H1 (cell line): Measurements from ENCODE around the gene MYORG. TPM values are rescaled to one million over a fixed set of nuclear protein-coding genes. Genes with fewer than 3 reads are reported as not detected.

Experiments used
- CTCF ChIA-PET: fragments of 300-600 bp; sonication (Branson Sonifier 250); formaldehyde crosslinking; loops from one replicate; lab custom pipeline; 2021; ENCODE audit not compliant: partially characterized antibody; lab: Charles Lee
- POLR2A ChIA-PET: fragments of 300-600 bp; sonication (Branson Sonifier 250); formaldehyde crosslinking; loops from one replicate; lab custom pipeline; 2021; ENCODE audit warnings: inconsistent platforms; ENCODE audit not compliant: partially characterized antibody; lab: Charles Lee
- DNase-seq, 2 experiments: peaks; one replicate each; pipeline versions ENCODE4 v3.0.0 to v3.0.0-alpha.2; 2010 to 2022; ENCODE audit warnings: low spot score in 2 of 2, low read depth in 1 of 2, mixed read lengths in 1 of 2
- FAIRE-seq: peaks from 2 replicates; lab custom pipeline; 2011; peaks lifted over from hg19 to GRCh38; lab: Jason Lieb, UNC
- H2AFZ ChIP-seq: 2 replicates; pipeline ENCODE4 v1.8.1; 2012; ENCODE audit warnings: low read length, inconsistent platforms
- H2AK5ac ChIP-seq: 2 replicates; pipeline ENCODE4 v1.6.1; 2013; ENCODE audit warnings: low read depth, low read length
- H2BK120ac ChIP-seq: replicated peaks from 2 replicates; pipeline ENCODE3; 2013; ENCODE audit warnings: low read depth, low read length, inconsistent platforms
- H2BK12ac ChIP-seq: 2 replicates; pipeline ENCODE4 v1.6.1; 2013; ENCODE audit warnings: low read depth, low read length
- H2BK15ac ChIP-seq: 2 replicates; pipeline ENCODE4 v1.6.1; 2013; ENCODE audit warnings: low read length
- H2BK20ac ChIP-seq: 2 replicates; pipeline ENCODE4 v1.6.1; 2013; ENCODE audit warnings: low read length
- H2BK5ac ChIP-seq: 2 replicates; pipeline ENCODE4 v1.6.1; 2013; ENCODE audit warnings: low read depth, low read length
- H3K14ac ChIP-seq: 2 replicates; pipeline ENCODE4 v1.6.1; 2013; ENCODE audit warnings: inconsistent platforms; ENCODE audit not compliant: insufficient read length
- H3K18ac ChIP-seq: 2 replicates; pipeline ENCODE4 v1.6.1; 2013; ENCODE audit warnings: low read length; ENCODE audit errors: extremely low read depth
- H3K23ac ChIP-seq: 2 replicates; pipeline ENCODE4 v1.6.1; 2013; ENCODE audit warnings: inconsistent platforms; ENCODE audit not compliant: insufficient read length
- H3K23me2 ChIP-seq: 2 replicates; pipeline ENCODE4 v1.6.1; 2013; ENCODE audit warnings: low read depth, low read length
- H3K27ac ChIP-seq: 2 replicates; pipeline ENCODE4 v1.6.1; 2011; ENCODE audit warnings: low read depth, low read length, inconsistent platforms
- H3K27me3 ChIP-seq, 4 experiments: replicated peaks in 1 of 4; 1 replicate in 1 of 4; 2 replicates in 3 of 4; pipeline versions ENCODE4 v1.6.1 to v1.8.1; 2011 to 2013; ENCODE audit warnings: low read length in 3 of 4, mild to moderate bottlenecking in 3 of 4, inconsistent platforms in 2 of 4, mixed read lengths in 2 of 4, moderate library complexity in 1 of 4; ENCODE audit not compliant: control insufficient read depth in 3 of 4, insufficient read depth in 3 of 4; ENCODE audit errors: extremely low read depth in 1 of 4
- H3K36me3 ChIP-seq, 4 experiments: 2 replicates each; pipeline versions ENCODE4 v1.6.1 to v1.8.1; 2011 to 2013; ENCODE audit warnings: mild to moderate bottlenecking in 4 of 4, low read length in 3 of 4, moderate library complexity in 2 of 4, control low read depth in 1 of 4, inconsistent platforms in 1 of 4; ENCODE audit not compliant: insufficient read depth in 4 of 4, control insufficient read depth in 2 of 4
- H3K4ac ChIP-seq: replicated peaks from 2 replicates; pipeline ENCODE3; 2013; ENCODE audit warnings: low read length, low read depth, mixed read lengths, inconsistent platforms; ENCODE audit not compliant: insufficient read length
- H3K4me1 ChIP-seq, 4 experiments: replicated peaks in 1 of 4; 1 replicate in 1 of 4; 2 replicates in 3 of 4; pipeline versions ENCODE4 v1.6.1 to v1.8.1; 2011 to 2013; ENCODE audit warnings: low read length in 3 of 4, inconsistent platforms in 2 of 4, mixed read lengths in 1 of 4; ENCODE audit not compliant: insufficient read depth in 4 of 4, control insufficient read depth in 3 of 4
- H3K4me2 ChIP-seq, 2 experiments: 2 replicates each; pipeline versions ENCODE4 v1.6.1 to v1.8.1; 2011 to 2013; ENCODE audit warnings: low read depth in 2 of 2, low read length in 2 of 2, control low read depth in 1 of 2, inconsistent platforms in 1 of 2, mild to moderate bottlenecking in 1 of 2; ENCODE audit not compliant: insufficient read depth in 1 of 2
- H3K4me3 ChIP-seq, 4 experiments: fragments of 200-600, 300-600 bp in 1 of 4; sonication (generic), shearing (Covaris generic), sonication (Bioruptor Twin) in 1 of 4; 2 replicates each; pipeline versions ENCODE4 v1.5.1 to v1.8.1; 2011 to 2016; ENCODE audit warnings: low read length in 4 of 4, low read depth in 3 of 4, control low read depth in 2 of 4, inconsistent platforms in 2 of 4, mild to moderate bottlenecking in 2 of 4, mixed read lengths in 1 of 4, moderate library complexity in 1 of 4; ENCODE audit not compliant: insufficient read depth in 2 of 4; ENCODE audit errors: extremely low read depth in 1 of 4
- H3K56ac ChIP-seq: replicated peaks from 2 replicates; pipeline ENCODE3; 2013; ENCODE audit warnings: low read depth, mild to moderate bottlenecking, mixed read lengths, low read length, inconsistent platforms; ENCODE audit not compliant: insufficient read length
- H3K79me1 ChIP-seq: 2 replicates; pipeline ENCODE4 v1.6.1; 2013; ENCODE audit warnings: low read depth, low read length, control low read depth
- H3K79me2 ChIP-seq, 2 experiments: 2 replicates each; pipeline versions ENCODE4 v1.6.1 to v1.8.1; 2012 to 2013; ENCODE audit warnings: low read length in 2 of 2, mild to moderate bottlenecking in 2 of 2, inconsistent platforms in 1 of 2; ENCODE audit not compliant: insufficient read depth in 2 of 2, control insufficient read depth in 1 of 2
- H3K9ac ChIP-seq, 4 experiments: replicated peaks in 1 of 4; 1 replicate in 1 of 4; 2 replicates in 3 of 4; pipeline versions ENCODE4 v1.6.1 to v1.8.1; 2011 to 2013; ENCODE audit warnings: low read depth in 3 of 4, low read length in 3 of 4, control low read depth in 2 of 4, mild to moderate bottlenecking in 2 of 4, moderate library complexity in 2 of 4, inconsistent platforms in 1 of 4; ENCODE audit errors: extremely low read depth in 1 of 4
- H3K9me3 ChIP-seq, 2 experiments: 2 replicates each; pipeline versions ENCODE4 v1.6.1 to v1.8.1; 2012 to 2013; ENCODE audit warnings: mild to moderate bottlenecking in 2 of 2, moderate library complexity in 2 of 2, control low read depth in 1 of 2, inconsistent platforms in 1 of 2, low read depth in 1 of 2, low read length in 1 of 2, mixed read lengths in 1 of 2; ENCODE audit not compliant: insufficient read depth in 2 of 2
- H4K20me1 ChIP-seq, 2 experiments: replicated peaks in 1 of 2; 2 replicates each; pipeline versions ENCODE3 to v1.8.1; 2011 to 2013; ENCODE audit warnings: inconsistent platforms in 2 of 2, low read length in 2 of 2, mild to moderate bottlenecking in 1 of 2; ENCODE audit not compliant: insufficient read depth in 2 of 2, control insufficient read depth in 1 of 2
- H4K5ac ChIP-seq: 2 replicates; pipeline ENCODE4 v1.6.1; 2013; ENCODE audit warnings: low read length, low read depth, mixed read lengths, inconsistent platforms; ENCODE audit not compliant: insufficient read length
- H4K8ac ChIP-seq: 2 replicates; pipeline ENCODE4 v1.8.0; 2013; ENCODE audit warnings: mild to moderate bottlenecking, moderate library complexity, low read length, inconsistent platforms; ENCODE audit not compliant: insufficient read depth; ENCODE audit errors: extremely low read depth
- H4K91ac ChIP-seq: replicated peaks from 2 replicates; pipeline ENCODE3; 2013; ENCODE audit warnings: low read length, mixed read lengths, inconsistent platforms; ENCODE audit not compliant: insufficient read length
- CEBPB ChIP-seq: IDR thresholded peaks from 2 replicates; pipeline ENCODE4 v1.6.1; 2012; ENCODE audit warnings: low read depth, low read length
- EGR1 ChIP-seq: IDR thresholded peaks from 2 replicates; pipeline ENCODE4 v1.6.1; 2011; ENCODE audit warnings: low read depth, low read length, borderline replicate concordance
- JUN ChIP-seq: IDR thresholded peaks from 2 replicates; pipeline ENCODE4 v1.6.1; 2011; ENCODE audit warnings: low read depth, mild to moderate bottlenecking, improper control_type of control experiment, low read length
- WGBS, 2 experiments: shearing (Covaris generic) in 1 of 2; methylation state at CpG; one replicate each; pipeline versions ENCODE4 v1.1.6 to v1.1.7; 2013 to 2015; ENCODE audit warnings: low lambda C conversion rate in 2 of 2, mixed read lengths in 2 of 2, inconsistent platforms in 1 of 2, low coverage in 1 of 2, missing lambda C conversion rate in 1 of 2; ENCODE audit not compliant: insufficient replicate concordance in 2 of 2, insufficient coverage in 1 of 2, insufficient read length in 1 of 2; ENCODE audit errors: extremely low coverage in 1 of 2, missing lambda C conversion rate in 1 of 2; 5-methylcytosine and 5-hydroxymethylcytosine counted together
- polyA plus RNA-seq, 7 experiments: library from polyadenylated mRNA; depleted of rRNA in 3 of 7; stranded (reverse) in 5 of 7; unstranded in 2 of 7; fragments of >200 nt in 5 of 7; fragments of 200-250 nt in 2 of 7; gene quantifications; 1 replicate in 5 of 7; 2 replicates in 1 of 7; 4 replicates in 1 of 7; pipeline versions ENCODE4 v1.2.1 to v1.2.3, GENCODE V29; 2011 to 2013; ENCODE audit warnings: missing spikeins in 2 of 7, mixed read lengths in 2 of 7
- total RNA-seq: library from RNA; stranded (reverse); fragmentation: NEBNext Ultra II Directional; extraction: Animal tissue kit (Norgen Biotek cat#: 25700); gene quantifications from 2 replicates; pipeline ENCODE4 v1.2.1, GENCODE V29; 2021

Gene MYORG
- total and polyA plus RNA-seq, 2 of the 8 experiments (the other 6 are each of a cell fraction or from before 2014, with no cell fraction given), result 1.2 to 5.9 TPM

- Histone ChIP-seq H3K14ac (no peak overlapping the region), H3K4me1 (peaks cover 2 to 10% (median 9%) of the 10 kb centered on the region in 4 experiments; a peak in 5 of 7 replicates), H2AK5ac (no peak overlapping the region), H2BK5ac (no peak overlapping the region), H3K79me2 (no peaks in the 10 kb centered on the region), H3K18ac (no peak overlapping the region), H3K56ac (no peak overlapping the region), H3K9me3 (no peaks in the 10 kb centered on the region), H3K9ac (peak overlapping the region in 2 of 4 experiments; percentile 6 to 10; a peak in 1 of 7 replicates), H3K27me3 (no peaks in the 10 kb centered on the region), H3K4me3 (no peak overlapping the region), H3K27ac (no peak overlapping the region), H3K23me2 (peaks cover 2% of the 10 kb centered on the region; the same call in 1 of the 2 replicates), H4K20me1 (peaks cover 0 to 2% of the 10 kb centered on the region in 2 experiments), H3K4me2 (peak overlapping the region in 1 of 2 experiments; percentile 8; a peak in 1 of 4 replicates), H2BK120ac (no peak overlapping the region), H2BK12ac (no peak overlapping the region), H3K23ac (no peak overlapping the region), H3K4ac (no peak overlapping the region), H2BK20ac (no peak overlapping the region), H3K36me3 (peaks cover 0 to 7% (median 2%) of the 10 kb centered on the region in 4 experiments; a peak in 2 of 8 replicates), H2AFZ (no peak overlapping the region), H2BK15ac (peak overlapping the region; percentile 14; the same call in 1 of the 2 replicates), H4K5ac (no peak overlapping the region), H4K8ac (no peak overlapping the region), H3K79me1 (no peaks in the 10 kb centered on the region; the same call in 1 of the 2 replicates), H4K91ac (no peak overlapping the region)
- 92% methylated on average over 2 of the region's 2 CpGs; no CpG with 5 or more reads in 1 of the 2 experiments for WGBS, 2 experiments
- no peak for DNase-seq
- CTCF ChIA-PET, result interaction anchor here (0.9 to 16.6 kb wide), 16 partner anchors 8 to 257 kb away, joined by 3 to 350 read pairs (median 4); partner anchors contain the start of gene MYORG
- no peak for FAIRE-seq
- POLR2A ChIA-PET, result interaction anchor here (1.0 to 2.5 kb wide), 4 partner anchors 12 to 45 kb away, joined by 3 to 11 read pairs (median 4); no protein-coding TSS in a partner anchor
- TF ChIP-seq EGR1 (no peak), JUN (no peak), CEBPB (no peak)
Measured at GRCh38 chr9:34334916-34335315, 41.8 kb downstream of the MYORG start.
